Measurements from ENCODE around the gene KL.

Gene KL

DNA sequence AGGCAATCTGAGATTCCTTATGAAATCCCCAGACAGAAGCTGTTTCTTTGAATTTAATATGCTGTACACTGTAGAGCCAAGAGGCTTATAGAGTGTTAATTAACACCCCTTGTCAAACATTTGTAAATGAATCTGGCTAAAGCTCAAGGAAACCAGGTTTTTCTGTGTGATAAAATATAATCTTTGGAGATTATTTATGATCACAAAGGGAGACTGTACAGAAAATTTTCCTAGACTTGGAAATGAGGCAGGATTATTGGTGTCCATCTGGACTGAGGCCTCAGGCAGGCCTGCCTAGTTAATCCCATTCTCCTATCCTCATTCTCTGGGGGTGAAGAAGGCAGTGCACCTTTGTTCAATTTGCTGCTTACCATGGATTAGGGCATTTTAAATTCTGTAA lies 17.8 kb downstream of the KL start:
- TF ChIP-seq ZFP37 (tag by site-specific recombination; IDR thresholded peaks at IDR 0.05) (no peak), ZNF19 (tag by site-specific recombination; IDR thresholded peaks at IDR 0.05; ENCODE audit: low read depth) (no peak), ZNF169 (tag by site-specific recombination; IDR thresholded peaks at IDR 0.05) (no peak), ZNF140 (tag by site-specific recombination; IDR thresholded peaks at IDR 0.05) (no peak), GLI2 (tag by site-specific recombination; IDR thresholded peaks at IDR 0.05; ENCODE audit: borderline replicate concordance, low read depth) (no peak), GLIS2 (tag by site-specific recombination; IDR thresholded peaks at IDR 0.05) (no peak), KLF7 (tag by site-specific recombination; IDR thresholded peaks at IDR 0.05; ENCODE audit: borderline replicate concordance) (no peak), PRDM1 (tag by site-specific recombination; IDR thresholded peaks at IDR 0.05) (no peak), ZBTB7A (tag by site-specific recombination; IDR thresholded peaks at IDR 0.05; ENCODE audit: low read depth) (no peak), ZNF544 (tag by site-specific recombination; IDR thresholded peaks at IDR 0.05) (no peak), ZNF658 (tag by site-specific recombination; IDR thresholded peaks at IDR 0.05) (no peak), OVOL3 (tag by site-specific recombination; IDR thresholded peaks at IDR 0.05) (no peak), ZNF549 (tag by site-specific recombination; IDR thresholded peaks at IDR 0.05) (no peak), ZNF501 (tag by site-specific recombination; IDR thresholded peaks at IDR 0.05) (no peak)
- TF ChIP-seq, protein P1, sequence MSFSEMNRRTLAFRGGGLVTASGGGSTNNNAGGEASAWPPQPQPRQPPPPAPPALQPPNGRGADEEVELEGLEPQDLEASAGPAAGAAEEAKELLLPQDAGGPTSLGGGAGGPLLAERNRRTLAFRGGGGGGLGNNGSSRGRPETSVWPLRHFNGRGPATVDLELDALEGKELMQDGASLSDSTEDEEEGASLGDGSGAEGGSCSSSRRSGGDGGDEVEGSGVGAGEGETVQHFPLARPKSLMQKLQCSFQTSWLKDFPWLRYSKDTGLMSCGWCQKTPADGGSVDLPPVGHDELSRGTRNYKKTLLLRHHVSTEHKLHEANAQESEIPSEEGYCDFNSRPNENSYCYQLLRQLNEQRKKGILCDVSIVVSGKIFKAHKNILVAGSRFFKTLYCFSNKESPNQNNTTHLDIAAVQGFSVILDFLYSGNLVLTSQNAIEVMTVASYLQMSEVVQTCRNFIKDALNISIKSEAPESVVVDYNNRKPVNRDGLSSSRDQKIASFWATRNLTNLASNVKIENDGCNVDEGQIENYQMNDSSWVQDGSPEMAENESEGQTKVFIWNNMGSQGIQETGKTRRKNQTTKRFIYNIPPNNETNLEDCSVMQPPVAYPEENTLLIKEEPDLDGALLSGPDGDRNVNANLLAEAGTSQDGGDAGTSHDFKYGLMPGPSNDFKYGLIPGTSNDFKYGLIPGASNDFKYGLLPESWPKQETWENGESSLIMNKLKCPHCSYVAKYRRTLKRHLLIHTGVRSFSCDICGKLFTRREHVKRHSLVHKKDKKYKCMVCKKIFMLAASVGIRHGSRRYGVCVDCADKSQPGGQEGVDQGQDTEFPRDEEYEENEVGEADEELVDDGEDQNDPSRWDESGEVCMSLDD (tag by site-specific recombination; IDR thresholded peaks at IDR 0.05), result no peak
- TF ChIP-seq, protein P2, sequence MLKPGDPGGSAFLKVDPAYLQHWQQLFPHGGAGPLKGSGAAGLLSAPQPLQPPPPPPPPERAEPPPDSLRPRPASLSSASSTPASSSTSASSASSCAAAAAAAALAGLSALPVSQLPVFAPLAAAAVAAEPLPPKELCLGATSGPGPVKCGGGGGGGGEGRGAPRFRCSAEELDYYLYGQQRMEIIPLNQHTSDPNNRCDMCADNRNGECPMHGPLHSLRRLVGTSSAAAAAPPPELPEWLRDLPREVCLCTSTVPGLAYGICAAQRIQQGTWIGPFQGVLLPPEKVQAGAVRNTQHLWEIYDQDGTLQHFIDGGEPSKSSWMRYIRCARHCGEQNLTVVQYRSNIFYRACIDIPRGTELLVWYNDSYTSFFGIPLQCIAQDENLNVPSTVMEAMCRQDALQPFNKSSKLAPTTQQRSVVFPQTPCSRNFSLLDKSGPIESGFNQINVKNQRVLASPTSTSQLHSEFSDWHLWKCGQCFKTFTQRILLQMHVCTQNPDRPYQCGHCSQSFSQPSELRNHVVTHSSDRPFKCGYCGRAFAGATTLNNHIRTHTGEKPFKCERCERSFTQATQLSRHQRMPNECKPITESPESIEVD (tag by site-specific recombination; IDR thresholded peaks at IDR 0.05), result no peak
- TF ChIP-seq, protein P3, sequence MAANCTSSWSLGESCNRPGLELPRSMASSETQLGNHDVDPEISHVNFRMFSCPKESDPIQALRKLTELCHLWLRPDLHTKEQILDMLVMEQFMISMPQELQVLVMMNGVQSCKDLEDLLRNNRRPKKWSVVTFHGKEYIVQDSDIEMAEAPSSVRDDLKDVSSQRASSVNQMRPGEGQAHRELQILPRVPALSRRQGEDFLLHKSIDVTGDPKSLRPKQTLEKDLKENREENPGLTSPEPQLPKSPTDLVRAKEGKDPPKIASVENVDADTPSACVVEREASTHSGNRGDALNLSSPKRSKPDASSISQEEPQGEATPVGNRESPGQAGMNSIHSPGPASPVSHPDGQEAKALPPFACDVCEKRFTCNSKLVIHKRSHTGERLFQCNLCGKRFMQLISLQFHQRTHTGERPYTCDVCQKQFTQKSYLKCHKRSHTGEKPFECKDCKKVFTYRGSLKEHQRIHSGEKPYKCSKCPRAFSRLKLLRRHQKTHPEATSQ (tag by site-specific recombination; IDR thresholded peaks at IDR 0.05), result no peak
- no peaks in the 10 kb centered on the region for H3K4me1 ChIP-seq (ENCODE audit: control insufficient read depth, insufficient read depth, low read length)
- H3K9me3 ChIP-seq (ENCODE audit: control insufficient read depth, insufficient read depth, low read depth, low read length), result no peaks in the 10 kb centered on the region
- no peak overlapping the region for H3K27ac ChIP-seq (ENCODE audit: extremely low read depth, low read depth, low read length)
- ChIA-PET CTCF (interaction anchor here (0.6 kb wide), 1 partner anchor 496 kb away, joined by 3 read pairs; no protein-coding TSS in a partner anchor), POLR2A (no interaction called here)
- no peak overlapping the region for H3K4me3 ChIP-seq (ENCODE audit: low read depth, low read length)
- no peaks in the 10 kb centered on the region for H3K36me3 ChIP-seq (ENCODE audit: control insufficient read depth in 2 of 2, insufficient read depth in 1 of 2, low read length in 2 of 2)

DNA sequence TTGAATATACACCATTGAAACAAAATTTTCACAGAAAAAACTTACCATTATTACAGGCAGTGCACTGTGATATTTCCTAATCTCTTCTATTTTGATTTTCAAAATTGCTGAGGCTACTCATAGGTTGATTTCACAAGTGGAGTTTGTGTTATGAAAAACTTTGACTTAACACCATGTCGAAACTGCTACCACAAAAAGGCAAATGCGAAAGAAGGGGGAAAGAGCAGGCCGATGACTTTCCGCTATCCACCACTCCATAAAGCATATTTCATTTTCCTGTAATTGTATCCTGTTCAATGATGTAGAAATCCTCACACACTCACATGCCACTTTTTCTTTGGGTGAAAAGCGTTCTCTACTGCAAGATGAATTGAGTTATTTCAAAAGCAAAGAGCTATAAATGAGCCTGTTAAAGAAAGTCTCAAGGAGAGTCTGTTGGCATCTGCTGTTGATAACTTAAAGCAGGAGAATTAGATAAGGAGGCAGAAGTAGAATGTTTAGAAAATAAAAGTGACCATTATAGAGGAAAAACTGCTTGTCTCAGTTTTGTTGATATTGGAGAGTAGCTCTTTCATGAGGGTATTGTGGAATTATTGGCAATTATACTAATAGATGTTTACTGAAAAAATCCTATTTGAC lies 18.8 kb downstream of the KL start:
- CTCF ChIA-PET, result no interaction called here
- Histone ChIP-seq H3K36me3 (ENCODE audit: control insufficient read depth in 2 of 2, insufficient read depth in 1 of 2, low read length in 2 of 2) (no peaks in the 10 kb centered on the region), H3K27ac (ENCODE audit: extremely low read depth, low read depth, low read length) (no peak overlapping the region), H3K4me1 (ENCODE audit: control insufficient read depth, insufficient read depth, low read length) (no peaks in the 10 kb centered on the region), H3K4me3 (ENCODE audit: low read depth, low read length) (no peak overlapping the region), H3K9me3 (ENCODE audit: control insufficient read depth, insufficient read depth, low read depth, low read length) (no peaks in the 10 kb centered on the region)
- POLR2A ChIA-PET, result no interaction called here
- TF ChIP-seq, protein P4, sequence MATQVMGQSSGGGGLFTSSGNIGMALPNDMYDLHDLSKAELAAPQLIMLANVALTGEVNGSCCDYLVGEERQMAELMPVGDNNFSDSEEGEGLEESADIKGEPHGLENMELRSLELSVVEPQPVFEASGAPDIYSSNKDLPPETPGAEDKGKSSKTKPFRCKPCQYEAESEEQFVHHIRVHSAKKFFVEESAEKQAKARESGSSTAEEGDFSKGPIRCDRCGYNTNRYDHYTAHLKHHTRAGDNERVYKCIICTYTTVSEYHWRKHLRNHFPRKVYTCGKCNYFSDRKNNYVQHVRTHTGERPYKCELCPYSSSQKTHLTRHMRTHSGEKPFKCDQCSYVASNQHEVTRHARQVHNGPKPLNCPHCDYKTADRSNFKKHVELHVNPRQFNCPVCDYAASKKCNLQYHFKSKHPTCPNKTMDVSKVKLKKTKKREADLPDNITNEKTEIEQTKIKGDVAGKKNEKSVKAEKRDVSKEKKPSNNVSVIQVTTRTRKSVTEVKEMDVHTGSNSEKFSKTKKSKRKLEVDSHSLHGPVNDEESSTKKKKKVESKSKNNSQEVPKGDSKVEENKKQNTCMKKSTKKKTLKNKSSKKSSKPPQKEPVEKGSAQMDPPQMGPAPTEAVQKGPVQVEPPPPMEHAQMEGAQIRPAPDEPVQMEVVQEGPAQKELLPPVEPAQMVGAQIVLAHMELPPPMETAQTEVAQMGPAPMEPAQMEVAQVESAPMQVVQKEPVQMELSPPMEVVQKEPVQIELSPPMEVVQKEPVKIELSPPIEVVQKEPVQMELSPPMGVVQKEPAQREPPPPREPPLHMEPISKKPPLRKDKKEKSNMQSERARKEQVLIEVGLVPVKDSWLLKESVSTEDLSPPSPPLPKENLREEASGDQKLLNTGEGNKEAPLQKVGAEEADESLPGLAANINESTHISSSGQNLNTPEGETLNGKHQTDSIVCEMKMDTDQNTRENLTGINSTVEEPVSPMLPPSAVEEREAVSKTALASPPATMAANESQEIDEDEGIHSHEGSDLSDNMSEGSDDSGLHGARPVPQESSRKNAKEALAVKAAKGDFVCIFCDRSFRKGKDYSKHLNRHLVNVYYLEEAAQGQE (tag by site-specific recombination; IDR thresholded peaks at IDR 0.05), result no peak
- TF ChIP-seq ZNF24 (tag by site-specific recombination; IDR thresholded peaks at IDR 0.05) (no peak), ZNF114 (tag by site-specific recombination; IDR thresholded peaks at IDR 0.05) (no peak), ZNF501 (tag by site-specific recombination; IDR thresholded peaks at IDR 0.05) (no peak), ZFP41 (tag by site-specific recombination; IDR thresholded peaks at IDR 0.05; ENCODE audit: borderline replicate concordance) (no peak), ZNF146 (tag by site-specific recombination; IDR thresholded peaks at IDR 0.05) (no peak), ZFHX2 (tag by site-specific recombination; conservative IDR thresholded peaks at IDR 0.05) (no peak), ZNF112 (tag by site-specific recombination; IDR thresholded peaks at IDR 0.05) (no peak), HOXD13 (CRISPR knock-in tag; IDR thresholded peaks at IDR 0.05; ENCODE audit: borderline replicate concordance) (no peak), ZNF596 (tag by site-specific recombination; IDR thresholded peaks at IDR 0.05) (no peak)

All from HEK293 (cell line).